DND-41 (cell line): Measurements from ENCODE around the gene NOL7.

Source experiments
- EZH2 ChIP-seq: IDR thresholded peaks from 3 replicates; pipeline ENCODE4 v1.6.1; 2012; ENCODE audit warnings: borderline replicate concordance, low read depth, mild to moderate bottlenecking, moderate library complexity, low read length, inconsistent platforms; ENCODE audit not compliant: severe bottlenecking
- TF ChIP-seq, protein P1 (sequence below): IDR thresholded peaks from 2 replicates; pipeline ENCODE4 v1.5.1; 2012; ENCODE audit warnings: borderline replicate concordance, low read length, moderate library complexity, mild to moderate bottlenecking; ENCODE audit not compliant: poor library complexity, severe bottlenecking; ENCODE audit errors: extremely low read depth

DNA sequence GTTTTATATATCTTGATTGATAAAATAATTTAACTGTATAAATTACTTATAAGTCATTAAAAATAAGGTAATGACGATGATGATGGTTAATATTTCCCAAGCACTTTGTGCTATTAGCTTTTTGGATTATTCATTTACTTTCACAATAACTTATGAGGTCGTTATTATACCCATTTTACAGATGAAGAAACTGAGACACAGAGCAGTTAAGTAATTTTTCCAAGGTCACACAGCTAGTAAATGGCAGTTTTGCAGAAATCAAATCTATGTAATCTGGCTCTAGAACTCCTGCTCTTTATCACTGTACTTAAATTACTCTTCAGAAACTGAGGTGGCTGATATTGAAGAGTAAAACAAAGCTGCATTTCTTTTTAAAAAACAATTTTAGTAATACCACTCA is 18.2 kb downstream of the NOL7 start:
- TF ChIP-seq, protein P1, sequence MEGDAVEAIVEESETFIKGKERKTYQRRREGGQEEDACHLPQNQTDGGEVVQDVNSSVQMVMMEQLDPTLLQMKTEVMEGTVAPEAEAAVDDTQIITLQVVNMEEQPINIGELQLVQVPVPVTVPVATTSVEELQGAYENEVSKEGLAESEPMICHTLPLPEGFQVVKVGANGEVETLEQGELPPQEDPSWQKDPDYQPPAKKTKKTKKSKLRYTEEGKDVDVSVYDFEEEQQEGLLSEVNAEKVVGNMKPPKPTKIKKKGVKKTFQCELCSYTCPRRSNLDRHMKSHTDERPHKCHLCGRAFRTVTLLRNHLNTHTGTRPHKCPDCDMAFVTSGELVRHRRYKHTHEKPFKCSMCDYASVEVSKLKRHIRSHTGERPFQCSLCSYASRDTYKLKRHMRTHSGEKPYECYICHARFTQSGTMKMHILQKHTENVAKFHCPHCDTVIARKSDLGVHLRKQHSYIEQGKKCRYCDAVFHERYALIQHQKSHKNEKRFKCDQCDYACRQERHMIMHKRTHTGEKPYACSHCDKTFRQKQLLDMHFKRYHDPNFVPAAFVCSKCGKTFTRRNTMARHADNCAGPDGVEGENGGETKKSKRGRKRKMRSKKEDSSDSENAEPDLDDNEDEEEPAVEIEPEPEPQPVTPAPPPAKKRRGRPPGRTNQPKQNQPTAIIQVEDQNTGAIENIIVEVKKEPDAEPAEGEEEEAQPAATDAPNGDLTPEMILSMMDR: no peak
- no peak for TF ChIP-seq EZH2
